HL-60/S4 treated with retinoic acid at 250 ng/mL for 4 days and 3 days (cell line): Measurements from ENCODE around the gene PIAS4.

Experiments
- in situ Hi-C: fragments of 300-500 bp; cut with MboI; formaldehyde crosslinking; loops from 2 replicates; pipeline ENCODE4 v1.7.0; 2022; ENCODE audit warnings: low sequenced_read_pairs

PIAS4 gene

DNA sequence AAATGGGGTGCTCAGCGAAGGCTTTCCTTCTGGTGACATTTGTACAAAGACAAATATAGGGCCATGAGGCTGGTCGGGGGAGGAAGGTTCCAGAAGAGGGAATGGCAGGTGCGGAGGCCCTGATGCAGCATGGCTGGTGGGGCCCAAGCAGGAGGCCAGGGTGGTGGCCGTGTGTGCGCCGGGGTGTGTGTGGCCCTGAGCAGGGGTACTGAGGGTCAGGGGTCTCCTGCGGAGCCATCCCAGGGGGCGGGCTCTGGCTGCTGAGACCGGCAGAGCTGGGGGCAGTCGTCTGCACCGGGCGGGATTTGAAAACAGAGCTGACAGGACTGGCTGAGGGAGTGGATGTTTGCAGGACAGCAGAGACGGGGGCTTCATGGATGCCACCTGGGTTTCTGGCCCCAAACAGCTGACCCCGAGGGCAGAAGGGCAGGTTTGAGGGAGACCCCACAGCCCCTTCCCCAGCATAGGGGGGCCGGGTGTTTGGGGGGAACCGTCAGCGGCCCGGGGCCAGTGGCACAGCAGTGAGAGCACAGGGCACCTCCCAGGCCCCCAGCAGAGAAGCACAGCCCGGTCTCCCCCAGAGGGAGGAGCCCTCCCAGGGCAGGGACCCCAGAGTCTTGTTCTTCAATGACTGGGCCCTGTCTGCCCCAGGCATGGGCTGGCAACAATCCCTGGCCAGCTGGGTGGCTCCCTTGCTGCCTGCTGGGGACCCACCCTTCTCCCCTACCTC is 11.4 kb downstream of the PIAS4 start:
- in situ Hi-C loops = no loop called here

GRCh38 chr19:4019578-4019977 is 12.0 kb downstream of the PIAS4 start:
- in situ Hi-C loops = no loop called here

DNA sequence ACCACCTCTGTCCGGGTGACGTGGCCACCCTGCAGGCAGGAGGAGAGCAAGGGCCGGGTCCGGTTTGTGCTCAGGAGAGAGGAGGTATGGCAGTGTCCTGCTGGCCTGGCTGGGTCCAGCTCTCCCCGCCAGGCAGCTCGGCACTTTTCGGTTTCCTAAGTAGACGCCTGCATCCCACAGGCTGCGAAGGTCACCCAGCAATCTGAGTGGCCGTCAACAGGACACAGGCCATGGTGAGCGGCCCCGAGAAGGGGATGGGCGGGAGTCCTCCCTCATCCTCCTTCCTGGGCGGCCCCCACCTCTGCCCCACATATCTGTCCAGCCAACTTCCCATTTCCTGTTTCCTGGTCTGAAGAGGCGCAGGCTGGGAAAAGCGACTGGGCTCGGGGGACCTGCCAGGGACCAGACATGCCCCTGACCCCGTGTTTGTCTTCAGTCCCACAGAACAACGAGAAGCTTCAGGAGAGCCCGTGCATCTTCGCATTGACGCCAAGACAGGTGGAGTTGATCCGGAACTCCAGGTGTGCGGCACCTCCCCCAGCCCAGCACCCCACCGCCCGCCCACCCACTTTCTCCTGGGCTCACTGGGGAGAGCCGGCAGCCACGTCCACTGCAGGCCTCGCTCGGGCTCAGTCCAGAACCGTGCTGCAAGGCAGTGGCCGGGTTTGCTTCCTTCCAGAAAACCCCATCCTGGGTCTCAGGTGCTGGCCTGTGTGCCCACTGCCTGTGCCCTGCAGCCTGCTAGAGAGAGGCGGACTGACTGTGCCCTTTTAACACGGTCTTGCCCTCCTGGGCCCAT is 16.3 kb downstream of the PIAS4 start:
- in situ Hi-C loops = no loop called here

DNA sequence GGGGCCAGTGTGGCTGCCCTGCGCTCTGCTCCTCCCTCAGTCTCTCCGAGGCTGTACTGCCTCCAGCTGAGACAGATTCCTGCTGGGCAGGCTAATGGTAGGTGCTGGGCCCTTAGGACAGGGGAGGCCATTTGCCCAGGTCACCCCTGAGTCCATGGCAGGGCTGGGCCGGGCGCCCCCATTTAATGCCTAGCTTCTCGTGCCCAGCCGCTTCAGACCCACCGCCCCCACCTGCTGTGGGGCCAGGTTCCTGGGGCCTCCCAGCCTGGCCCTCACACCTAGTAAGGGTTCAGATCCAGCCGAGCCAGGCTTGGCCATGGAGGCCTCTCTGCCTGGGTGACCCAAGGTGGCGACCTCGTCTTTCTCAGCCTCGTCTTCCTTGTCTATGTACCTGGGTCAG is 17.8 kb downstream of the PIAS4 start:
- in situ Hi-C loops = no loop called here

DNA sequence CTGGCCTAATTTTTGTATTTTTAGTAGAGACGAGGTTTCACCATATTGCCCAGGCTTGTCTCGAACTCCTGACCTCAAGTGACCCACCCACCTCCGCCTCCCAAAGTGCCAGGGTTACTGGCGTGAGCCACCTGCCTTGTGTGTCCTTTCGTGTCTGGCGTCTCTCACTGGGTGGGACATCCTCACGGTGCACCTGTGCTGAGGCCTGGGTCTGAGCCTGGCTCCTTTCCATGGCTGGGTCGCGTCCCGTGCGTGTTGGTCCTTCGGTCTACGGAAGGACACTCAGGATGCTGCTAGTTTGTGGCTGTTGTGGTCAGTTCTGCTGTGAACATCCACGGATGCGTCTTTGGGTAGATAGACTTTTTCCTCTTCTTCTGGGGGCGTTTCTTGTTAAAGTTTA is 19.6 kb downstream of the PIAS4 start:
- in situ Hi-C loops = no loop called here

DNA sequence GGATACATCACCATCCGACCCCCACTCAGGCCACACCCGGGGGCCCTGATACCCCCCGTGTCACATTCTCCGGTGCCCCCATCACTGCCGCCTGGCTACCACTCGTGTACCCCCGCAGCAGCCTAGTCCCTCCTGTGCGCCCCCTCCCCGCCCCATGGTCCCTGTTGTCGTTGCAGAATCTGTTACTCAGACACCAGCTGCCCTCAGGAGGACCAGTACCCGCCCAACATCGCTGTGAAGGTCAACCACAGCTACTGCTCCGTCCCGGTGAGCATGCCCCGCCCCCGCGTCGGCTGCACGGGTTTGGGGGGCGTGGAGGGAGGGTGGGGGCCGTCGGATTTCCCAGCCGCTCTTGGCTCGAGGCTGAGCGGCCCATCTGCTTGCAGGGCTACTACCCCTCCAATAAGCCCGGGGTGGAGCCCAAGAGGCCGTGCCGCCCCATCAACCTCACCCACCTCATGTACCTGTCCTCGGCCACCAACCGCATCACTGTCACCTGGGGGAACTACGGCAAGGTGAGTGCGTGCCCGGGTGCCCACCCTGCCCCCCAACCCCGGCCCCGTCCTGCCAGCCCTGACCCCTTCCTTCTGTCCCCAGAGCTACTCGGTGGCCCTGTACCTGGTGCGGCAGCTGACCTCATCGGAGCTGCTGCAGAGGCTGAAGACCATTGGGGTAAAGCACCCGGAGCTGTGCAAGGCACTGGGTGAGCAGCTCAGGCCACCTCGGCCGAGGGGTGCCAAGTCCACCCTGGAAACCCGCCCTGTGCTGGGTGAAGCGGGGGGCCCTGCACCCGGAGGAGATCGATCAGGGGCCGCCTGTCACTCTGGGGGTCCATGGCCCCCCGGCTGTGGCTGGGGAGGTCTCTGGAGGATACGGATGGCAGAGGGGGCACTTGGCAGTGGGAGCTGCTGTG is 21.1 kb downstream of the PIAS4 start:
- in situ Hi-C loops = no loop called here

GRCh38 chr19:4029247-4029614 is 21.7 kb downstream of the PIAS4 start:
- in situ Hi-C loops = no loop called here

GRCh38 chr19:4030552-4030951 is 23.0 kb downstream of the PIAS4 start:
- in situ Hi-C loops = no loop called here

DNA sequence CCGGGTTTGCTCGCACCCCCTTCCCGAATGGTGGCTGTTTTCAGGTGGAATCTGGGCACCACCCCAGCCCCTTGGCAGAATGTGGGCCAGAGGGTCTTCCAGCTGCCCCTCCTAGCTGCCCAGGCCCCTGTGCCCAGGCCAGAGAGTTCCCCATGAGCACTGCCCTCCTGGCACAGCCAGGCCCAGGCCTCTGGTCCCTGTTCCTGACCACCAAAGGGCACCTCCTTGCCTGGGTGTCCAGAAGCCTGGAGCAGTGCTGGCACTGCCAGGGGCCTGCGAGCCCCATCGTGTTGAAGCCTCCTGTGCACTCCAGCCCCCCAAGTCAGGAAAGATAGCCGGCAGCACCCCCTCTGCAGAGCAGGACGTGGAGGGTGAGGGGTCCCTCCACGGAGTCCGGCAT is 23.4 kb downstream of the PIAS4 start:
- in situ Hi-C loops = no loop called here

DNA sequence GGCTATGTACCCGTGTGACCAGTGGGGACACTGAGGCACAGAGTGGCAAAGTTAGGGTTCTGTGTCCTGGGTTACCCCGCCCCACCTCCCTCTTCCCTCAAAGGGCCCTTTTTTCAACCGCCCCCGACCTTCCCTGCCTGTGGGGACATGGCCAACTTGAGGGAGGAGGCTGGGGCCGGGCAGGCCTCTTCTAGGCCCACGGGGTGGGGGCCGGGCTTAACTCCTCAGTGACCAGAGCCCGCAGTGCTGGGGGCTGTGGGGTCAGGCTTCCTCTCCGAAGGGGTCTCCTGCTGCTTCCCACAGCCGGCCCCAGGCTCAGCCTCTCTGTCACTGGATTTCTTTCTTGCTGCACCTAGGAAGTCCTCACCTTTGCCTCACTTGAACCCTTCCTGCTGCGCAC is 23.9 kb downstream of the PIAS4 start:
- in situ Hi-C loops = no loop called here

GRCh38 chr19:4032436-4032835 is 24.9 kb downstream of the PIAS4 start:
- in situ Hi-C loops = no loop called here

DNA sequence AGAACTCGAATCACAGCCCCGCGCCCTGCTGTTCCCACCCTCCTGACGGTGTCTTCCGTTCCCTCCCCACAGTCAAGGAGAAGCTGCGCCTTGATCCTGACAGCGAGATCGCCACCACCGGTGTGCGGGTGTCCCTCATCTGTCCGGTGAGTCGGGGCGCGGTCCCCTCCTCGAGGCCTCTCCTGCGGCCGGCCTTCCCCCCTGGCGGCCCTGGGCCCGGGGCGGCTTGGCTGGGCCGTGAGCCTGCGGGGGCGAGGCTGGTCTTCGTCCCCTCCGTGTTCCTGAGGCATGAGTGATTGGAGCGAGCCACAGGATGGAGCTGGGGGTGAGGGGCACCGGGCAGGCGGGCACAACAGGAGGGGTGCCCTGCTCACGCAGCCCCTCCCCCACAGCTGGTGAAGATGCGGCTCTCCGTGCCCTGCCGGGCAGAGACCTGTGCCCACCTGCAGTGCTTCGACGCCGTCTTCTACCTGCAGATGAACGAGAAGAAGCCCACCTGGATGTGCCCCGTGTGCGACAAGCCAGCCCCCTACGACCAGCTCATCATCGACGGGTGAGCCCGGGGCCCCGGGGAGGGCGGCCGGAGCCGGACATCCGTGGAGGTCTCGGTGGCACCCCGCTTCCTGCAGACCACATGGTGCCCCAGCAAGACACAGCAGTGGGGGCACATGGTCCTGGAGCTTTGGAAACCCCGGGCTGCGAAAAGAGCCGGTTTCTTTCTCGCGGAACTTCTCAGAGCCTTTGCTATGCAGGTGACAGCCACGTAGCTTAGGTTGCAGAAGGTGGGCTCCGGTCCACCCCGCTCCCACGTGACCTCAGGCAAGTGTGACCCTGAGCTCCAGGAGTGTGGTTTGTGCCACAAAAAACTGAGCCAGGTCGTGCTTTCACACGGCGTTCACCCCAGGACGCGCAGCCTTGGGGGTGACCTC is 25.8 kb downstream of the PIAS4 start:
- in situ Hi-C loops = no loop called here

DNA sequence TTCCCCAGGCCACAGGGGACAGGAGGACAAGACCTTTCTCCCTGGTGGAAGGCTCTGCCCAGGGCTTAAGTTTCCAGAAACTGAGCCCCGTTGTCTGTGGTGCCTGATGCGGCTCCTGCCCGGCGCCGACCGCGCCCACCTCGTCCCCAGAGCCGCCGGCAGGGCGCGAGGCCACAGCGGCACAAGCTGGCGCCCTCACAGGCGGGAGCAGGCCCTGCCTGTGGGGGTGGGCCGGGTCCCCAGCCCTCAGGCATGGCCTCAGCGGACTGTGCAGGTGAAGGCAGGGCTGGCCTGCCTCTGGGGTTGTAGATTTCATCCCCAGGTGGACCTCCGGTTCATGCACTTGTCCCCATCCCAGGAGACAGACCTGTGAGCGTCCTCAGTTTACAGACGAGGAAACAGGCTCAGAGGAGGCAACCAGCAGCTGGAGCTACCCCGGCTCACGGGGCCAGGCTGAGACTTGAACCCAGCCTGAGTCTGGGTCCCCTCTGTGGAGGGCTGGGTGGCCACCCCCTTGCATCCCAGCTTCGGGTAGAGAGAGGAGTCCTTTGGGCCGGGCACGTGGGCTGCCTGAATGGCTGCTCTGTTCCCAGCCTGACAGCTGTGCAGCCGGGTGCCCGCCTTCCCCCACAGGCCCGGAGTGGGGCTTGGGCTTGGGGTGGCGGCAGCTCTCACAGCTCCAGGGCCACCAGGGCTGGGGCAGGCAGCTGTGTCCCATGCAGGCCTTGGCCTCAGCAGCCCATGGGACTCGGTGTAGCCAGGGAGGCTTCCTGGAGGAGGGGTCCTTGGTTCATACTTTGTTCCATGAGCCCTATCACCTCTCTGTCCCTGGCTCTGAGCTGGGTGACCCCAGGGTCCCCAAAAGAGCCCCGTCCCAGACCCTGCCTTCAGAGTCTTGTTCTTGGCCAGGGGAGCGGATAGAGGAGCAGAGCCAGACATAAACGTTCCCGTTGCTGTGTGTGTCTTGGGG is 26.8 kb downstream of the PIAS4 start:
- in situ Hi-C loops = no loop called here

GRCh38 chr19:4035018-4035566 is 27.6 kb downstream of the PIAS4 start:
- in situ Hi-C loops = no loop called here

DNA sequence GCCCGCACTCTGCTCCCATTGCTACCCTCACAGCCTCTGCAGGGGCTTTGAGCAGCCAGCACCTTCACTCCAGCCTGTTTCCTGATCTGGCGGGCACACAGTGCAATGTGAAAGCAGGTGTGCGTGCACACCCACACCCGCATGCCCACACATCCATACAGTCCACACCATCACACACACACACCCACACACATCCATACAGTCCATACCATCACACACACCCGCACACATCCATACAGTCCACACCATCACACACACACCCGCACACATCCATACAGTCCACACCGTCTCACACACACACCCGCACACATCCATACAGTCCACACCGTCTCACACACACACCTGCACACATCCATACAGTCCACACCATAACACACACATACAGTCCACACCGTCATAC is 28.0 kb downstream of the PIAS4 start:
- in situ Hi-C loops = no loop called here

GRCh38 chr19:4036576-4037300 is 29.2 kb downstream of the PIAS4 start:
- in situ Hi-C loops = no loop called here

- in situ Hi-C loops = no loop called here
These were observed 29.9 kb downstream of the PIAS4 start for GRCh38 chr19:4037301-4037949.

DNA sequence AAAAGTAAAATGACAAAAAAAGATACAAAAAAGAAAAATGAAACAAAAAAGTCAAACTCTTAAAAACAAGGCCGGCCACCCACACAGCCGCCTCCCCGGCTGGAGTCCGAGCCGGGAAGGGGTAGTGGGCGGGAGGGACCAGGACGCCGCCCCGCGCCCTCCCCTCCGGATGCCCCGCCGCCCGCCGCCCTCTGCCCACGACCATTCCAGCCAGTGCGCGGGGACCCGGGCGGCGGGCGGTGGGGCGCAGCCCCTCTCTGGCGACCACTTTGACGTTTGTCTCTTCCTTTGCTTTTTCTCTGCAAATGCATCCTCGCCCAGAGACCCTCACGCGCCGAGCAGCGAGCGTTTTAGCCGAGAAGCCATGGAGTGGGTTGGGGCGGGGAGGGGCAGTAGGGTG is 30.5 kb downstream of the PIAS4 start:
- in situ Hi-C loops = no loop called here
